DOHH2 (cell line): ENCODE results near the gene VWA2.

Source experiments
- EZH2phosphoT487 ChIP-seq: fragments of 200-600 bp; sonication (generic); IDR thresholded peaks from 2 replicates; pipeline ENCODE4 v1.6.1; 2017; ENCODE audit warnings: borderline replicate concordance, mild to moderate bottlenecking, antibody characterized with exemption, low read length, moderate library complexity, mixed read lengths
- TF ChIP-seq, protein P1 (sequence below): fragments of 200-600 bp; sonication (generic); IDR thresholded peaks from one replicate; pipeline ENCODE4 v1.5.1; 2014; ENCODE audit warnings: antibody characterized with exemption, mild to moderate bottlenecking, low read depth, low read length; ENCODE audit not compliant: poor library complexity, severe bottlenecking

- TF ChIP-seq, protein P1, sequence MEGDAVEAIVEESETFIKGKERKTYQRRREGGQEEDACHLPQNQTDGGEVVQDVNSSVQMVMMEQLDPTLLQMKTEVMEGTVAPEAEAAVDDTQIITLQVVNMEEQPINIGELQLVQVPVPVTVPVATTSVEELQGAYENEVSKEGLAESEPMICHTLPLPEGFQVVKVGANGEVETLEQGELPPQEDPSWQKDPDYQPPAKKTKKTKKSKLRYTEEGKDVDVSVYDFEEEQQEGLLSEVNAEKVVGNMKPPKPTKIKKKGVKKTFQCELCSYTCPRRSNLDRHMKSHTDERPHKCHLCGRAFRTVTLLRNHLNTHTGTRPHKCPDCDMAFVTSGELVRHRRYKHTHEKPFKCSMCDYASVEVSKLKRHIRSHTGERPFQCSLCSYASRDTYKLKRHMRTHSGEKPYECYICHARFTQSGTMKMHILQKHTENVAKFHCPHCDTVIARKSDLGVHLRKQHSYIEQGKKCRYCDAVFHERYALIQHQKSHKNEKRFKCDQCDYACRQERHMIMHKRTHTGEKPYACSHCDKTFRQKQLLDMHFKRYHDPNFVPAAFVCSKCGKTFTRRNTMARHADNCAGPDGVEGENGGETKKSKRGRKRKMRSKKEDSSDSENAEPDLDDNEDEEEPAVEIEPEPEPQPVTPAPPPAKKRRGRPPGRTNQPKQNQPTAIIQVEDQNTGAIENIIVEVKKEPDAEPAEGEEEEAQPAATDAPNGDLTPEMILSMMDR: no peak
- TF ChIP-seq EZH2phosphoT487: no peak
Observed at GRCh38 chr10:114189700-114190099, 49.4 kb upstream of the VWA2 start.
